HepG2 (cell line): ENCODE measurements around the gene DLG2.

Experiments
- ESRRA ChIP-seq: sonication (generic); formaldehyde crosslinking; IDR thresholded peaks from 2 replicates; pipeline ENCODE4 v1.5.1; 2020; ENCODE audit warnings: mild to moderate bottlenecking, low read depth, missing genetic modification reagents
- ETV6 ChIP-seq: sonication (generic); formaldehyde crosslinking; conservative IDR thresholded peaks from 2 replicates; pipeline ENCODE4 v1.4.0; 2020; ENCODE audit warnings: missing genetic modification reagents
- FOXM1 ChIP-seq: sonication (generic); formaldehyde crosslinking; IDR thresholded peaks from 2 replicates; pipeline ENCODE4 v1.5.0; 2020; ENCODE audit warnings: missing genetic modification reagents
- HDAC6 ChIP-seq: fragments of 200-600 bp; sonication (generic); IDR thresholded peaks from 2 replicates; pipeline ENCODE4 v1.7.0; 2017; ENCODE audit warnings: mild to moderate bottlenecking, antibody characterized with exemption, low read length, low read depth
- POLR2AphosphoS2 ChIP-seq: IDR thresholded peaks from 2 replicates; pipeline ENCODE4 v1.6.1; 2011; ENCODE audit warnings: low read depth, low read length, improper control_type of control experiment
- ZBTB33 ChIP-seq: sonication (generic); formaldehyde crosslinking; IDR thresholded peaks from 2 replicates; pipeline ENCODE4 v1.4.0; 2020; ENCODE audit warnings: missing genetic modification reagents
- ZFX ChIP-seq: sonication (generic); formaldehyde crosslinking; IDR thresholded peaks from 2 replicates; pipeline ENCODE4 v1.4.0; 2020; ENCODE audit warnings: mild to moderate bottlenecking, low read depth, missing genetic modification reagents, moderate library complexity
- ZNF251 ChIP-seq: sonication (generic); formaldehyde crosslinking; IDR thresholded peaks from 2 replicates; pipeline ENCODE4 v1.9.0; 2021; ENCODE audit warnings: mild to moderate bottlenecking, missing genetic modification reagents
- ZNF816 ChIP-seq: sonication (generic); formaldehyde crosslinking; IDR thresholded peaks from 2 replicates; pipeline ENCODE4 v1.8.0; 2022; ENCODE audit warnings: missing genetic modification reagents, mild to moderate bottlenecking, borderline replicate concordance
- TF ChIP-seq, protein P1 (sequence below): sonication (generic); formaldehyde crosslinking; IDR thresholded peaks from 2 replicates; pipeline ENCODE4 v1.5.0; 2020; ENCODE audit warnings: mild to moderate bottlenecking, missing genetic modification reagents, moderate library complexity

DNA sequence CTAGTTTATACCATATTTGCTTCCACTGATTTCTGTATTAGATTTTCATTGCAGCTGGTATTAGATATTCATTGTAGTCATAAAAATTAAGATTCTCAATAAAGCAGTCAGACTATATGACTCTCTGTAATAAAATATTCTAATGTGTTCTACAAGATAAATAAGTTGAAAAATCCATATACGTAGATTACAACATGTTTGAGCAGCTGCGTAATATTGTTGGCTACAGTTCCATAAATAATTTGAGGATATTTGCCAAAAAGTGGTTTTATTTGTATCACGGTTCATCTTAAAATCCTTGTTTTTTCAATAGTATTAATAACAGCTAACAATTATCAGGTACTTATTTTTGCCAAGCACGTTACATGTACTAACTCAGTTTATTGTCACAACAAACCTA lies 1672.4 kb downstream of the DLG2 start:
- no peak for TF ChIP-seq ESRRA (CRISPR knock-in tag)
- no peak for TF ChIP-seq ZNF816 (CRISPR knock-in tag)
- TF ChIP-seq POLR2AphosphoS2, result no peak
- no peak for TF ChIP-seq FOXM1 (CRISPR knock-in tag)
- TF ChIP-seq ZNF251 (CRISPR knock-in tag), result no peak
- no peak for TF ChIP-seq HDAC6
- no peak for TF ChIP-seq ZFX (CRISPR knock-in tag)
- TF ChIP-seq ETV6 (CRISPR knock-in tag), result no peak
- TF ChIP-seq, protein P1, sequence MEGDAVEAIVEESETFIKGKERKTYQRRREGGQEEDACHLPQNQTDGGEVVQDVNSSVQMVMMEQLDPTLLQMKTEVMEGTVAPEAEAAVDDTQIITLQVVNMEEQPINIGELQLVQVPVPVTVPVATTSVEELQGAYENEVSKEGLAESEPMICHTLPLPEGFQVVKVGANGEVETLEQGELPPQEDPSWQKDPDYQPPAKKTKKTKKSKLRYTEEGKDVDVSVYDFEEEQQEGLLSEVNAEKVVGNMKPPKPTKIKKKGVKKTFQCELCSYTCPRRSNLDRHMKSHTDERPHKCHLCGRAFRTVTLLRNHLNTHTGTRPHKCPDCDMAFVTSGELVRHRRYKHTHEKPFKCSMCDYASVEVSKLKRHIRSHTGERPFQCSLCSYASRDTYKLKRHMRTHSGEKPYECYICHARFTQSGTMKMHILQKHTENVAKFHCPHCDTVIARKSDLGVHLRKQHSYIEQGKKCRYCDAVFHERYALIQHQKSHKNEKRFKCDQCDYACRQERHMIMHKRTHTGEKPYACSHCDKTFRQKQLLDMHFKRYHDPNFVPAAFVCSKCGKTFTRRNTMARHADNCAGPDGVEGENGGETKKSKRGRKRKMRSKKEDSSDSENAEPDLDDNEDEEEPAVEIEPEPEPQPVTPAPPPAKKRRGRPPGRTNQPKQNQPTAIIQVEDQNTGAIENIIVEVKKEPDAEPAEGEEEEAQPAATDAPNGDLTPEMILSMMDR (CRISPR knock-in tag), result no peak
- no peak for TF ChIP-seq ZBTB33 (CRISPR knock-in tag)
